Measurements from ENCODE around the gene SLC8B1.

GRCh38 chr12:113333877-113334785 lies 778 bp downstream of the SLC8B1 start:
- no peak for TF ChIP-seq CTCF (conservative IDR thresholded peaks at IDR 0.05; ENCODE audit: low read depth, low read length)
- no peak for TF ChIP-seq EZH2 (IDR thresholded peaks at IDR 0.05; ENCODE audit: borderline replicate concordance, low read depth, low read length, poor library complexity, severe bottlenecking)
